Measurements from ENCODE around the gene CHD6. TPM values are rescaled to one million over a fixed set of nuclear protein-coding genes. Genes with fewer than 3 reads are reported as not detected.

CHD6 gene
- total RNA-seq, 4 donors from 2014 or later, result 24.7 to 89.7 (median 36.6) TPM

GRCh38 chr20:41376349-41376748, 241.8 kb downstream of the CHD6 start:
- H3K27me3 ChIP-seq, result no peaks in the 10 kb centered on the region
- no peaks in the 10 kb centered on the region for H3K4me1 ChIP-seq
- no peaks in the 10 kb centered on the region for H3K9me3 ChIP-seq
- no peak for TF ChIP-seq POLR2AphosphoS5 (IDR thresholded peaks at IDR 0.05)
- TF ChIP-seq POLR2A (IDR thresholded peaks at IDR 0.05), result no peak
- no peak for TF ChIP-seq EP300 (IDR thresholded peaks at IDR 0.05)
- TF ChIP-seq CTCF (IDR thresholded peaks at IDR 0.05), result no peak
- H3K27ac ChIP-seq, result no peak overlapping the region
- WGBS, result 94% methylated on average over 5 of the region's 5 CpGs
- no peak overlapping the region for H3K4me3 ChIP-seq
- H3K36me3 ChIP-seq, result no peaks in the 10 kb centered on the region
- DNase-seq (ENCODE audit: low spot score in 2 of 2), result no peak

- no peaks in the 10 kb centered on the region for H3K9me3 ChIP-seq
- H3K27ac ChIP-seq, result no peak overlapping the region
- no peaks in the 10 kb centered on the region for H3K36me3 ChIP-seq
- 92% methylated on average over 9 of the region's 9 CpGs for WGBS
- no peaks in the 10 kb centered on the region for H3K27me3 ChIP-seq
- DNase-seq (ENCODE audit: low spot score in 2 of 2), result no peak
- H3K4me3 ChIP-seq, result no peak overlapping the region
- TF ChIP-seq POLR2A (IDR thresholded peaks at IDR 0.05) (no peak), EP300 (IDR thresholded peaks at IDR 0.05) (no peak), CTCF (IDR thresholded peaks at IDR 0.05) (no peak), POLR2AphosphoS5 (IDR thresholded peaks at IDR 0.05) (no peak)
- no peaks in the 10 kb centered on the region for H3K4me1 ChIP-seq
Observed at GRCh38 chr20:41375846-41376245, 242.3 kb downstream of the CHD6 start.

DNA sequence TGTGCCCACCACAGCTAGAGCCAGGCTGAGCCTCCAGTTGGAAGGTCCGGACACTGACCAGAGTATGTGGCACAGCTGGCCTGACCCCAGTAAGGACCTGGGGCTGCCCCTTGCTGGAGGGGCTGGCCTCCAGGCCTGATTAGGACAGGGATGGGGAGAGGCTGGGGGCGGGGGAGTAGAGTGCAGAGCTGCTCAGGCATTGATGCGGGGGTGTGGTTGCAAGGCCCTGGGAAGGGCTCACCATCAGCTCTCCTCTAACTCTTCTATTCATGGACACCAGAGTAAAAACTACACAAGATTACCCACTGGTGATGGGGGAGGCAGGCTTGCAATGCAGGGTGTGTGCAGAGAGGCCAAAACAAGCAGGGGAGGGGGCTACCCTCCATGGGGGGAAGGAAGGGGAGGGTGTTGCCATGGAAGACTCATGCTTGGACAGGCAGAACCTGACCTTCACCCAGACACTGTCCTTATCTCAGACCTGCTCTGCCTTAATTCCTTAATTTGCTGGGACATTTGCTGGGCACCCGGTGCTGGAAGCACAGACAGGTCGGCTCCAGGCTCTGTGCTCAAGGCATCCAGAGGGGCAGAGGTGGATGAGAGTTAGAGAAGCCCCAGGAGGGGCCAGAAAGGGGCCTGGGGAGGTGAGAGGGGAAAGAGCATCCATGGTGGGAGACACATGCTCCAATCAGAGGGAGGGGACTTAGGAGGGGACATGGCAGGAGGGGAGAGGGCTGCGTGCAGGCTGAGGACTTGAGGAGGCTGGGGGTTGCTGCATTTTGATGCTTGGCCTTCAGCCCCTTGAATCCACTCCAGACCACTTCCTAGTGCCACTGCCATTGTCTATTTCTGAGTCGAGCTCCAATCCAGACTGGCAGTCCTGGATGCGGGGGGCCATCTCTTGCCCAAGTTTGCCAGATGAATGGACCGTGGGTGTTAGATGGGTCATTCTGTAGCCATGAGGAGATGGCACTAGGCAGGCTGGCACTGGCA, 244.0 kb downstream of the CHD6 start:
- H3K4me3 ChIP-seq, result no peak overlapping the region
- TF ChIP-seq EP300 (IDR thresholded peaks at IDR 0.05) (no peak), POLR2A (IDR thresholded peaks at IDR 0.05) (no peak), CTCF (IDR thresholded peaks at IDR 0.05) (no peak), POLR2AphosphoS5 (IDR thresholded peaks at IDR 0.05) (no peak)
- no peak for DNase-seq (ENCODE audit: low spot score in 2 of 2)

DNA sequence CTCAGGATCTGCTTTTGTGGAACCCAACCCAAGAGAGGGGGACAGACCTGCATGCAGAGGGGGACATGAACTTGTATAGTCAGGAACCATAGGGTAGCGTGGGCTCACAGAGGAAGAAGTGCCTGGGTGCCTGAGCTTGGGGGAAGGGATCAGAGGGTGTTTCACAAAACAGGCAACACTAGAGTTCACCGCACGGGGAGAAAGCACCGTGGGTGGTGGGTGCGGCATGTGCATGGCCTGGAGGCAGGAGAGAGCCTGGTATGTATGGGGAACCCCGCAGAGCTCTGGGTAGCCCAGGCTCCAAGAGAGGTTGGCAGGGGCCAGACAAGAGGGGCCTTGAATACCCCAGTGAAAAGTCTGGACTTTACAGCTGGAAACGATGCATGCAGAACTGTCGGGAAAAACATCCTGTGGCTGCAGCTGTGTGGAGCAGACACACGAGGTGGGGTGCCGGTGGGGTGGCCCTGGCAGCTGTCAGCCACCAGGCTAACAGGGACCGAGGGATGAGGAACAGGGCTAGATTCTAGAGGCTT, 244.9 kb downstream of the CHD6 start:
- no peak for DNase-seq (ENCODE audit: low spot score in 2 of 2)
- WGBS, result 65% methylated on average over 11 of the region's 11 CpGs

More for the DNA sequence above, 244.0 kb downstream of the CHD6 start:
- Histone ChIP-seq H3K27me3 (no peaks in the 10 kb centered on the region), H3K9me3 (no peaks in the 10 kb centered on the region), H3K4me1 (no peaks in the 10 kb centered on the region), H3K36me3 (no peaks in the 10 kb centered on the region), H3K27ac (no peak overlapping the region)
- 80% methylated on average over 9 of the region's 9 CpGs for WGBS

More for the DNA sequence above, 244.9 kb downstream of the CHD6 start:
- TF ChIP-seq CTCF (IDR thresholded peaks at IDR 0.05), result no peak
- no peak for TF ChIP-seq EP300 (IDR thresholded peaks at IDR 0.05)
- no peak for TF ChIP-seq POLR2A (IDR thresholded peaks at IDR 0.05)
- no peak for TF ChIP-seq POLR2AphosphoS5 (IDR thresholded peaks at IDR 0.05)
- no peaks in the 10 kb centered on the region for H3K36me3 ChIP-seq
- H3K27me3 ChIP-seq, result no peaks in the 10 kb centered on the region
- H3K9me3 ChIP-seq, result no peaks in the 10 kb centered on the region
- H3K27ac ChIP-seq, result no peak overlapping the region
- H3K4me3 ChIP-seq, result no peak overlapping the region
- H3K4me1 ChIP-seq, result no peaks in the 10 kb centered on the region
